Nephron (organoid): ENCODE results near the gene CA9.

ENCODE experiments used
- H3K27ac Mint-ChIP-seq, 3 experiments: 2 replicates each; pipeline ENCODE4 v1.8.0; 2020; ENCODE audit warnings: mixed read lengths in 3 of 3, mild to moderate bottlenecking in 2 of 3, moderate library complexity in 1 of 3
- H3K27me3 Mint-ChIP-seq: 2 replicates; pipeline ENCODE4 v1.8.0; 2021; ENCODE audit warnings: low read depth, mild to moderate bottlenecking, moderate library complexity, mixed read lengths
- H3K36me3 Mint-ChIP-seq: 2 replicates; pipeline ENCODE4 v1.8.0; 2020; ENCODE audit warnings: low read depth, mixed read lengths
- H3K4me1 Mint-ChIP-seq: 2 replicates; pipeline ENCODE4 v1.8.0; 2020; ENCODE audit warnings: mixed read lengths
- H3K4me3 Mint-ChIP-seq, 3 experiments: 2 replicates each; pipeline ENCODE4 v1.8.0; 2020; ENCODE audit warnings: mild to moderate bottlenecking in 3 of 3, mixed read lengths in 3 of 3, moderate library complexity in 2 of 3
- H3K9me3 Mint-ChIP-seq: 2 replicates; pipeline ENCODE4 v1.8.0; 2020; ENCODE audit warnings: mixed read lengths
- TF ChIP-seq, protein P1 (sequence below), 3 experiments: fragments of 200-600 bp; sonication (generic); IDR thresholded peaks; one replicate each; pipeline ENCODE4 v1.5.0; 2021; ENCODE audit warnings: antibody characterized with exemption in 3 of 3; ENCODE audit not compliant: unreplicated experiment in 3 of 3

Gene CA9

DNA sequence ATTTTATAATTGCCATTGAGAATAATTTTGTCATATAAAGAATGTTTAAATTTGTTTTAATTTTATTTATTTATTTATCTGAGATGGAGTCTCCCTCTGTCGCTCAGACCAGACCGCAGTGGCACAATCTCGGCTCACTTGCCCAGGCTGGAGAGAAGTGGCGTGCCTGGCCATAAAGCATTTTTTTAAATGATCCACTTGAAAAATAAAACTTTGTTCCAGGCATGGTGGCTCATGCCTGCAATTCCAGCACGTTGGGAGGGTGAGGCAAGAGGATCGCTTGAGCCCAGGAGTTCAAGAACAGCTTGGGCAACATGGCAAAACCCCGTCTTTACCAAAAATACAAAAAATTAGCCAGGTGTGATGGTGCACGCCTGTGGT lies 20.9 kb upstream of the CA9 start:
- no peaks in the 10 kb centered on the region for H3K36me3 Mint-ChIP-seq
- TF ChIP-seq, protein P1, sequence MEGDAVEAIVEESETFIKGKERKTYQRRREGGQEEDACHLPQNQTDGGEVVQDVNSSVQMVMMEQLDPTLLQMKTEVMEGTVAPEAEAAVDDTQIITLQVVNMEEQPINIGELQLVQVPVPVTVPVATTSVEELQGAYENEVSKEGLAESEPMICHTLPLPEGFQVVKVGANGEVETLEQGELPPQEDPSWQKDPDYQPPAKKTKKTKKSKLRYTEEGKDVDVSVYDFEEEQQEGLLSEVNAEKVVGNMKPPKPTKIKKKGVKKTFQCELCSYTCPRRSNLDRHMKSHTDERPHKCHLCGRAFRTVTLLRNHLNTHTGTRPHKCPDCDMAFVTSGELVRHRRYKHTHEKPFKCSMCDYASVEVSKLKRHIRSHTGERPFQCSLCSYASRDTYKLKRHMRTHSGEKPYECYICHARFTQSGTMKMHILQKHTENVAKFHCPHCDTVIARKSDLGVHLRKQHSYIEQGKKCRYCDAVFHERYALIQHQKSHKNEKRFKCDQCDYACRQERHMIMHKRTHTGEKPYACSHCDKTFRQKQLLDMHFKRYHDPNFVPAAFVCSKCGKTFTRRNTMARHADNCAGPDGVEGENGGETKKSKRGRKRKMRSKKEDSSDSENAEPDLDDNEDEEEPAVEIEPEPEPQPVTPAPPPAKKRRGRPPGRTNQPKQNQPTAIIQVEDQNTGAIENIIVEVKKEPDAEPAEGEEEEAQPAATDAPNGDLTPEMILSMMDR (IDR thresholded peaks at IDR 0.05; ENCODE audit: unreplicated experiment in 3 of 3): no peak
- H3K4me3 Mint-ChIP-seq: no peak overlapping the region
- H3K4me1 Mint-ChIP-seq: peaks cover 21% of the 10 kb centered on the region
- H3K9me3 Mint-ChIP-seq: no peaks in the 10 kb centered on the region
- H3K27ac Mint-ChIP-seq: no peak overlapping the region
- H3K27me3 Mint-ChIP-seq: peaks cover 5% of the 10 kb centered on the region

DNA sequence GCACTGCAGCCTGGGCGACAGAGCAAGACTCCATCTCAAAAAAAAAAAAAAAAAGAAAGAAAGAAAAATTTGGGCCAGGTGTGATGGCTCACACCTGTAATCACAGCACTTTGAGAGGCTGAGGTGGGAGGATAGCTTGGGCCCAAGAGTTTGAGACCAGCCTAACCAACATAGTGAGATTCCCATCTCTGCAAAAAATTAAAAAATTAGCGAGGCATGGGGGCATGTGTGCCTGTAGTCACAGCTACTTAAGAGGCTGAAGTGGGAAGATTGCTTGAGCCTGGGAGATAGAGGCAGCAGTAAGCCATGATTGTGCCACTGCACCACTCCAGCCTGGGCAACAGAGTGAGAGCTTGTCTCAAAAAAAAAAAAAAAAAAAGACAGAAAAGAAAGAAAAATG lies 20.1 kb upstream of the CA9 start:
- H3K4me1 Mint-ChIP-seq: peaks cover 13% of the 10 kb centered on the region
- peaks cover 8% of the 10 kb centered on the region for H3K27me3 Mint-ChIP-seq
- TF ChIP-seq, protein P1 (IDR thresholded peaks at IDR 0.05; ENCODE audit: unreplicated experiment in 3 of 3): no peak
- H3K27ac Mint-ChIP-seq: no peak overlapping the region
- H3K36me3 Mint-ChIP-seq: no peaks in the 10 kb centered on the region
- no peak overlapping the region for H3K4me3 Mint-ChIP-seq
- no peaks in the 10 kb centered on the region for H3K9me3 Mint-ChIP-seq

DNA sequence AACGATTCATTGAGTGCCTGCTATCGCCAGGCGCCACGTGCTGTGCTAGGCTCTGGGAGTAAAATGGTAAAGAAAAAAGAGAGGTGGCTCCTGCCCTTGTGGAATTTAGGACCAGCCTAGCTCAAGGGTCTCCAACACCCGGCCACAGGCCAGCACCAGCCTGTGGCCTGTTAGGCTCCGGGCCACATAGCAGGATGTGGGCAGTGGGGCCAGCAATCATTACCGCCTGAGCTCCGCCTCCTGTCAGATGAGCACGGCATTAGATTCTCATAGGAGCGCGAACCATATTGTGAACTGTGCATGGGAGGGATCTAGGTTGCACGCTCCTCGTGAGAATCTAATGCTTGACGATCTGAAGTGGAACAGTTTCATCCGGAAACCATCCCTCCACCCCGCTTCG lies 17.4 kb upstream of the CA9 start:
- peak overlapping the region; percentile 78 to 84 (median 80) for H3K4me3 Mint-ChIP-seq
- H3K27me3 Mint-ChIP-seq: peaks cover 8% of the 10 kb centered on the region
- H3K36me3 Mint-ChIP-seq: peaks cover 20% of the 10 kb centered on the region
- peak overlapping the region; percentile 99 for H3K27ac Mint-ChIP-seq
- no peaks in the 10 kb centered on the region for H3K9me3 Mint-ChIP-seq
- peaks cover 34% of the 10 kb centered on the region for H3K4me1 Mint-ChIP-seq
- TF ChIP-seq, protein P1 (IDR thresholded peaks at IDR 0.05; ENCODE audit: unreplicated experiment in 3 of 3): no peak

DNA sequence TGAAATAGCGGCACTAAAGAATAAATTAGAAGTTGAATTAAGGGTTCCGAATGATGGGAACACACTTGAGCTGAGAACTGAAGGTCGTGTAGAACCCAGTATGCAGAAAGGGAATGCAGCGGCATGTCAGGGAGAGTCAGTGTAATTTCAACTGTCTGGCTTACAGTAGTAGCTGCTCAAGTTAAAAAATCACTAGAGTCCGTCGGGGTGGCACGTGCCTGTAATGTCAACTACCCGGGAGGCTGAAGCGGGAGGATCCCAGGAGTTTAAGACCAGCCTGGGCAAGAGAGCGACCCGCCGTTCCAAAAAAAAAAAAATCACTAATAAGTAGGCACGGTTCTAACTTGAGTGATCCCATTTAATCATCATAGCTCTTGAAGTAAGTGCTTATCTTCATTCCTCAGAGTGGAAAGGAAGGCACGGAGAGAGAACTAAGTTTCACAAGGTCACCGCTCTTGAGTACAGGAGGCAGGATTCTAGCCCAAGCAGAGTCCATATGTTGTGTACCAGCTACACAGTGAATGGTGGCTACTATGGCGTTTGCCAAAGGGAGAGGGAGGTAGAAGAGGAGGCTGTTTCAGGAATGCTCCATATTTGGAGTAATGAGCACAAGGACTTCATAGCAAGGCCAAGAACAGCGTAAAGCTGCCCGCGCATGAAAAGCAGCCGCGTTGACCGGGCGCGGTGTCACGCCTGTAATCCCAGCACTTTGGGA lies 16.7 kb upstream of the CA9 start:
- TF ChIP-seq, protein P1 (IDR thresholded peaks at IDR 0.05; ENCODE audit: unreplicated experiment in 3 of 3): no peak
- peak overlapping the region; percentile 78 to 84 (median 80) for H3K4me3 Mint-ChIP-seq
- H3K27ac Mint-ChIP-seq: peak overlapping the region; percentile 99
- peaks cover 37% of the 10 kb centered on the region for H3K4me1 Mint-ChIP-seq
- H3K9me3 Mint-ChIP-seq: no peaks in the 10 kb centered on the region
- peaks cover 23% of the 10 kb centered on the region for H3K36me3 Mint-ChIP-seq
- peaks cover 5% of the 10 kb centered on the region for H3K27me3 Mint-ChIP-seq

DNA sequence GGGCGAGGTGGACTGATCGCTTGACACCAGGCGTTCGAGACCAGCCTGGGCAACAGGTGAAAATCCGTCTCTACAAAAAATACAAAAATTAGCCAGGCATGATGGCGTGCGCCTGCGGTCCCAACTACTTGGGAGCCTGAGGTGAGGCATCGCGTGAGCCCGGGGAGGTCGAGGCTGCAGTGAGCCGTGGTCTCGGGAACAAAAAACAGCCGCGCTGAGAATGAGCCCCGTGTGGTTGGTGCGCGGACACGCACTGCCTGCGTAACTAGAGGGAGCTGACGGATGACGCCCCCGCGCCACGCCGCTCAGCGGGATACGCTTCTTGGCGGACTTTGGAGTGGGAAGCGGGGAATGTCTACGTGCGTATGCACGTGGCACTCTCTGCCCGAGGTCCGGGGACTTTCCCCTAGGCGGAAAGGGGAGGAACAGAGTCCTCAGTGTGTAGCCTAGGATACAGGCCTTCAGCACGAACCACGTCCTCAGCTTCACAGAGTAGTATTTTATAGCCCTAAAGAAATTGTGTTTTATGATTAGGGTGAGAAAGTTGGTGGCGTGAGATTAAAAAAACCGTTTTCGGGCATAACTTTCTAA lies 16.1 kb upstream of the CA9 start, which contains the start of gene RMRP:
Gene RMRP, minus strand, starts transcription at position 474 of the 591 bp plus-strand sequence.
- TF ChIP-seq, protein P1 (IDR thresholded peaks at IDR 0.05; ENCODE audit: unreplicated experiment in 3 of 3): peak; percentile 28 to 55 (median 39)
- peaks cover 43% of the 10 kb centered on the region for H3K4me1 Mint-ChIP-seq
- H3K4me3 Mint-ChIP-seq: peak within 1 kb of the TSS; percentile 78 to 88 (median 84)
- peaks cover 27% of the 10 kb centered on the region for H3K36me3 Mint-ChIP-seq
- peaks cover 5% of the 10 kb centered on the region for H3K27me3 Mint-ChIP-seq
- peak within 1 kb of the TSS; percentile 99 for H3K27ac Mint-ChIP-seq
- no peaks in the 10 kb centered on the region for H3K9me3 Mint-ChIP-seq
